Measurements from ENCODE around the gene MAP7.

The MAP7 gene

DNA sequence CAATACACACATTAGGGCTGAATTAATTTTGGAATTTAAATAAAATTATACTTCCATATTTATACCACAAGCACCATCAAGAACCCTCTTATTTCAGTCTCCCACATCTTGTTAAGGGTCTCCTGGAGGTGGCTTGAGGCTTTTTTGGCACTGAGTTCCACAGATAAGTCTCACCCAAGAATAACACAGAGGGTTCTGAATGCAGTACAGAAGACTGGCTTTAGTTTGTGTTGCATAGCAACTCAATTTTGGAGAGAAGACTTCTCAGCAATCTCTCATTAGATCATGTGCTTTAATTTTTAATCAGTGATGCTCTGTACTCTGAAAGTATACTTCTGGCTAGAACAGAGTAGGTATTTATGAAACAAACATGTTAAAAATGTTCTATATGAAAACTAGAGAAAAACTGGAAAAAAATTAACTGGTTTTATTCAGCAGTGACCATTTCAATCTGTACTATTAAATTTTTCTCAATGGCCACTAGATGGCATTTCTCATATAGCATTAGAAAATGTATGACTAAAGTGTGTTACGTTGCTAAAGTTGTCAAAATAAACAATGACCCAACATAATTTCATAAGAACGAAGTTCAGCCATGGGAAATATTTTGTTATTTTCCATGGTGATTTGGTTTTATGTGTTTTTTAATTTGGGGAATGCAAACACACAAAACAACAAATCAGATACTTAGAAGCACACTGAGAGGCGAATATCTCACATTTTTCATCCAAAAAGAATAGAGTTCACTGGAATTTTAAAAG lies 32.7 kb upstream of the MAP7 start:
- TF ChIP-seq POLR2A (IDR thresholded peaks at IDR 0.05; ENCODE audit: low read depth, low read length) (no peak), TAF1 (IDR thresholded peaks at IDR 0.05; ENCODE audit: borderline replicate concordance, low read depth, low read length) (no peak), POLR2AphosphoS5 (IDR thresholded peaks at IDR 0.05; ENCODE audit: low read depth, low read length) (no peak)
- FAIRE-seq (no peak), DNase-seq (ENCODE audit: insufficient read length) (no peak)

DNA sequence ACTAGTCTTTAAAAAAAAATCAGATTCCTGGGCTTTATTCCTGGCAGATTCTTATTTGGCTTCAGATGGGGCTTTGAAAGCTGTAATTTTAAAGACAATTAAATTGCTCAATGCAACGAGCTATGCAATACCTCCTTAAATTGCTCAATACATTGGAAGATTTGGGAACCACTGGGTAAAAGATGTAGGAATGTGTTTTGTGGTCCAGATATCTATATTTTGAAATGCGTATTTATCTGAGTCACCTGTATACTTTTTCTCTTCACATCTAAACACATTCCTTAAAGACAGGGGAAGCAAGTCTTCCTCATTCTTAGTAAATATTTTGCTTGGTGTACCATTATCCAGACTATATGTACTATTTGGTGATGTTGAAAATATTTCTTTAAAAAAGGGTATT lies 29.6 kb upstream of the MAP7 start:
- FAIRE-seq (no peak), DNase-seq (ENCODE audit: insufficient read length) (no peak)
- TF ChIP-seq POLR2AphosphoS5 (IDR thresholded peaks at IDR 0.05; ENCODE audit: low read depth, low read length) (no peak), TAF1 (IDR thresholded peaks at IDR 0.05; ENCODE audit: borderline replicate concordance, low read depth, low read length) (no peak), POLR2A (IDR thresholded peaks at IDR 0.05; ENCODE audit: low read depth, low read length) (no peak)

DNA sequence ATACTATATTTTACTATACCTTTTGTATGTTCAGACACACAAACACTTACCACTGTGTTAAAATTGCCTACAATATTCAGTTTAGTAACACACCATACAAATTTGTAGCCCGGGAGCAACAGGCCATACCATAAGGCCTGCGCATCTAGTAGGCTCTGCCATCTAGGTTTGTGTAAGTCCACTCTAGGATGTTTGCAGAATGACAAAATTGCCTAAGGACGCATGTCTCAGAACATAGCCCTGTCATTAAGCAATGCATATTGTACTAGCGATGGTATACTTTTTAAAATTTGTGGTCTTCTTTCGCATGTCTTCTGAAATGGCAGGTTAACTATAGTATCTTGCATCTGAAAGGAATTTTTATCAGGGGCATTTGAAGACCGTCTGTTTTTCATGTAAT lies 26.6 kb upstream of the MAP7 start:
- FAIRE-seq (no peak), DNase-seq (ENCODE audit: insufficient read length) (no peak)
- TF ChIP-seq POLR2A (IDR thresholded peaks at IDR 0.05; ENCODE audit: low read depth, low read length): no peak
- no peak for TF ChIP-seq POLR2AphosphoS5 (IDR thresholded peaks at IDR 0.05; ENCODE audit: low read depth, low read length)
- no peak for TF ChIP-seq TAF1 (IDR thresholded peaks at IDR 0.05; ENCODE audit: borderline replicate concordance, low read depth, low read length)

DNA sequence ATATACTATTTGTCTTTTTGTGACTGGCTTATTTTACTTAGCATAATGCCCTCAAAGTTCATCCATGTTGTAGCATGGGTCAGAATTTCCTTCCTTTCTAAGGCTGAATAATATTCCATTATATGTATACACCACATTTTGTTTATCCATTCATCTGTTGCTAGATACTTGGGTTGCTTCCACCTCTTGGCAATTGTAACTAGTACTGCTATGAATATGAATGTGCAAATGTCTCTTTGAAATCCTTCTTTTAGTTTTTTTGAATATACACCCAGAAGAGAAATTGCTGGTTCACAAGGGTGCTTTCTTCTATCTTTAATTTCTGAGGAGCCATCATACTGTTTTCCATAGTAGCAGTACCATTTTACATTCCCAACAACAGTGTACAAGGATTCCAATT lies 21.3 kb upstream of the MAP7 start:
- no peak for DNase-seq (ENCODE audit: insufficient read length)
- no peak for FAIRE-seq
- TF ChIP-seq POLR2A (IDR thresholded peaks at IDR 0.05; ENCODE audit: low read depth, low read length): no peak
- no peak for TF ChIP-seq TAF1 (IDR thresholded peaks at IDR 0.05; ENCODE audit: borderline replicate concordance, low read depth, low read length)
- TF ChIP-seq POLR2AphosphoS5 (IDR thresholded peaks at IDR 0.05; ENCODE audit: low read depth, low read length): no peak

DNA sequence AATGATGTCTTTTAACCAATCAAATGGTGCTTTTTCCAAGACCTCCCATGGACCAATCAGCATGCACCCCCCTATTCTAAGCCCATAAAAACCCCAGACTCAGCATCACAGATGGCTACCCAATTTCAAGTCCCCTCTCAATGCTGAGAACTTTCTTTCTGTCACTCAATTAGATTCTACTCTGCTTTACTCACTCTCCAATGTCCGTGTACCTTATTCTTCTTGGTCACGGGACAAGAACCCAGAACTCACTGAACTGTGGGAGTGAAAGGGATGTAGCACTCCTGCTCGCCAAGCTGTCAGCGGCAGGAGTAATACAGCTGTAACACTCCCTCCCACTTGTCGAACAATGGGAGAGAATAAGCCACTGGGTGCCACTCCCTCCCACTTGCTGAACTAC lies 20.8 kb upstream of the MAP7 start:
- TF ChIP-seq POLR2A (IDR thresholded peaks at IDR 0.05; ENCODE audit: low read depth, low read length) (no peak), POLR2AphosphoS5 (IDR thresholded peaks at IDR 0.05; ENCODE audit: low read depth, low read length) (no peak), TAF1 (IDR thresholded peaks at IDR 0.05; ENCODE audit: borderline replicate concordance, low read depth, low read length) (no peak)
- no peak for FAIRE-seq
- DNase-seq (ENCODE audit: insufficient read length): no peak

DNA sequence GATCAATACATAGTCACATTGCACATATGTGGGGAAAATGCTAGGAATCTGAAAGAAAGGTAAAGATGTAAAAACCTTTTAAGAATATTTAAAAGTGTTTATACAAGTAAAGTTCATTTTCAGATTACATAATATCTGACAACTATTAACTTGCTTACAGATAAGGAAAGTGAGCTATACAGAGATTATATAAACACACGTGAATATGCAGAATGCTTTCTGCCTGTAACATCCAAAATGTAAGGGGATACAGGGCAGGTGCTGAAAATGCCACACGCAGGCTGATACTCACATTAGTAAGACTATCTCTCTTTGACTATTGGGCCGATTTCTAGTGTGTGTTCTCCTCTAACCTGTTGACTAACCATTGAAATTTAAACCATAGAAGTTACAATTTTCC lies 17.9 kb upstream of the MAP7 start:
- DNase-seq (ENCODE audit: insufficient read length) (no peak), FAIRE-seq (peak; percentile 17)
- TF ChIP-seq TAF1 (IDR thresholded peaks at IDR 0.05; ENCODE audit: borderline replicate concordance, low read depth, low read length): no peak
- no peak for TF ChIP-seq POLR2A (IDR thresholded peaks at IDR 0.05; ENCODE audit: low read depth, low read length)
- no peak for TF ChIP-seq POLR2AphosphoS5 (IDR thresholded peaks at IDR 0.05; ENCODE audit: low read depth, low read length)

DNA sequence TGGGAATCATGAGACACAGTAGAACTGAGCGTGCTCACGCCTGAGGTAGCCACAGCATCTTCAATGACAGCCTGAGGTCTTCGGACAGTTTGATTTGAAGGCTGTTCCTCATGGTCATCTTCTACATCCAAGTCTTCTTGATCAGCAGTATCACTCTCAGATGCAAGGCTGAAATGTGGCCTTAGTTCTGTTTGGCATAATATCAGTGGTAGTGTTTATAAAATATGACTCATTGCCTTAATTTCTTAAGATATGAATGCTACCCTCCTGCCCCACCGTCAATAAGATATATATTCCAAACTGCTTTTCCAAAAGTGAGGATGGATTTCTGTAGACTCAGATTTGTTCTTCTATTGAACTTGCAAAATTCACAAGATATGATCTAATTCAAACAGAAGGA lies 17.5 kb upstream of the MAP7 start:
- no peak for DNase-seq (ENCODE audit: insufficient read length)
- TF ChIP-seq POLR2A (IDR thresholded peaks at IDR 0.05; ENCODE audit: low read depth, low read length) (no peak), TAF1 (IDR thresholded peaks at IDR 0.05; ENCODE audit: borderline replicate concordance, low read depth, low read length) (no peak), POLR2AphosphoS5 (IDR thresholded peaks at IDR 0.05; ENCODE audit: low read depth, low read length) (no peak)
- FAIRE-seq: no peak

DNA sequence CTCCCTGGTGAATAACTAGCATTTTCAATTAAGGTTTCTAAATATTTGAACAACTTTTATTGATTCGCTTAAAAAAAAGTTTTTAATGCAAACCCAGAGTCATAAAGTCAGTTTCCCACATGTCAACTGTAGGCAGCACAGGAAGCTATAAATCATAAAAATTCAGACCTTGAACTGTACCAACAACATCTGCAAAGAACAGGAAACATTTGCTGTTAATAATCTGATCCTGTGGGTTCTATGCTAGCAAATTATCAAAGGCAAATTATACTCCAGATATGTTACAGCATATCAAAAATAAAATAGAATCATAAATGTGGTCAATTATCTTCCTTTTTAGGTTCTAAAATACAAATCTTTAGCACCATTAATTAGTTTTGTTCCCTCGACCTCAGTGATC lies 16.6 kb upstream of the MAP7 start:
- FAIRE-seq: no peak

DNA sequence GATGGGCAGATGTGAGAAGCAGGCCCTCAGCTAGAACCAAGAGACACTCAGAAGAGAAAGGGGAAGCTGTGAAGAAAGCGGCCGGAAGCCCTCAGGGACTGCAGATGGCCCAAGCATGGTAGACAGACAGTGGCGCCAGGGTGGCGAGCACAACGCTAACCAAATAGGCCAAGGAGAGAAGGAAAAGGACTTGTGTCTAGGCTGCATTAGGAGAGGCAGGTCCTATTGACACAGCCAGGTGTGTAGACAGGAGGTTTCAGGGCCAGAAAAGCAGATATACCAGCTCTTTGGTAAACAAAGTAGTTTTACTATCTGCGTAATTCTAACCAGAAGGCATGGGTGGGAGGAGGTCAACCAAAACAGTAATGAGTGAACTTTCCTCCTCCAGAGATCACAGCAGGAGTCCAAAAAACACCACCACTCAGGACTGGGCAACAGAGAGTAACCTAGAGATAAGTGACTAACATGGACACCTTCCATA lies 15.8 kb upstream of the MAP7 start:
- FAIRE-seq (no peak), DNase-seq (ENCODE audit: insufficient read length) (no peak)
- no peak for TF ChIP-seq TAF1 (IDR thresholded peaks at IDR 0.05; ENCODE audit: borderline replicate concordance, low read depth, low read length)

More for the DNA sequence above, 16.6 kb upstream of the MAP7 start:
- DNase-seq (ENCODE audit: insufficient read length): no peak
- TF ChIP-seq POLR2AphosphoS5 (IDR thresholded peaks at IDR 0.05; ENCODE audit: low read depth, low read length) (no peak), TAF1 (IDR thresholded peaks at IDR 0.05; ENCODE audit: borderline replicate concordance, low read depth, low read length) (no peak), POLR2A (IDR thresholded peaks at IDR 0.05; ENCODE audit: low read depth, low read length) (no peak)

DNA sequence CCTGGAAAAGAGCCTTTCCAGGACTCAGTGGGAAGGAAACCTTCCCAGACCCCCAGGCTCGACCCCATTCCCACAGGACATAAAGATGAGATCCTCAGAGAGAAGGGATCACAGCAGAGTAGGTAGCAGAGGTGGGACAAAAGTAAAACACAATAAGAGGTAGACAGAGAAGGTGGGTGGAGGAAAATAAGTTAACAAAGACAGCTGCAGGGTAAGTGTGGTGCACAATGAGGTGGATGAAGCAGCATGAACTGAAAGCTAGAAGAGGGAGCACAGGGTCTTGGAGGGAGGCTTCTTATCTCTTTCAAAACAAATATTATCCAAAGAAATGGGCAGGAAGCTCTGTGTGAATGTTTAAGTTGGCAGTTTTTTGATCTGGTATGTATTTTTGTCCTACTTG lies 14.0 kb upstream of the MAP7 start:
- FAIRE-seq (no peak), DNase-seq (ENCODE audit: insufficient read length) (no peak)
- TF ChIP-seq TAF1 (IDR thresholded peaks at IDR 0.05; ENCODE audit: borderline replicate concordance, low read depth, low read length) (no peak), POLR2A (IDR thresholded peaks at IDR 0.05; ENCODE audit: low read depth, low read length) (no peak), POLR2AphosphoS5 (IDR thresholded peaks at IDR 0.05; ENCODE audit: low read depth, low read length) (no peak)

DNA sequence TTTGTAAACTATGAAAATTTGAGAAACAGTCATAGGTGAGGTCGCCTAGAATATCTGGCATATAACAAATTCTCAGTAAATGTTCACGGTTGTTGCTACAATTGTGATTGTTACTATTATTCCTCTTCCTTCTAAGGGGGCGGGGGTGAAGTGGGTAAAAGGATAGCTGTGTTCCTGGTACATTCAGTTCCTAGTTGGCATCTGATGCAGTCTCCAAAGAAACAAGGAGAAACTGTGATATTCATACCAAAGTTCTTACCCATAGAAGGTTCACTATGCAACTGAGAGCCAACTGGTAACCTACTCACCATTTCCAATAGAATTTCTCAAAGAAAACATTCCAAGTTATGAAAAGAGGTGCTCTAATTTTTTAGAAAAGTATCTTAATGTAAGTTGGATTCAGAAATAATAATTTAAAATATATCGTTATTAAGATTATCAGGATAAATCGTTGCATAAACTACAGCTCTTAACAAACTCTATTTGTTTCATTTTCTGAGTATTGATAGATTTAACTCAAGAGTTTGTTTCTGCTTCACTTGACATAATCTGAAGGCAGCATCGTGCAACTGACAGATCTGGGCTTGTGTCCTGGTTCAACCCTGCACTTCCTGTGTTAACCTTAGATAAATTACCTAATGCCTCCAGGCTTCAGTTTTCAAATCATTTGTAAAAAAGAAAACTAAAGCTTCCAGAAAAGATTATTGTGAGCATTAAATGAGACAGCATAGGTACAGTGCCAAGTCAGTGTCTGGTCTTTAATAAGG lies 13.3 kb upstream of the MAP7 start:
- FAIRE-seq (no peak), DNase-seq (ENCODE audit: insufficient read length) (no peak)
- TF ChIP-seq TAF1 (IDR thresholded peaks at IDR 0.05; ENCODE audit: borderline replicate concordance, low read depth, low read length) (no peak), POLR2AphosphoS5 (IDR thresholded peaks at IDR 0.05; ENCODE audit: low read depth, low read length) (no peak), POLR2A (IDR thresholded peaks at IDR 0.05; ENCODE audit: low read depth, low read length) (no peak)

DNA sequence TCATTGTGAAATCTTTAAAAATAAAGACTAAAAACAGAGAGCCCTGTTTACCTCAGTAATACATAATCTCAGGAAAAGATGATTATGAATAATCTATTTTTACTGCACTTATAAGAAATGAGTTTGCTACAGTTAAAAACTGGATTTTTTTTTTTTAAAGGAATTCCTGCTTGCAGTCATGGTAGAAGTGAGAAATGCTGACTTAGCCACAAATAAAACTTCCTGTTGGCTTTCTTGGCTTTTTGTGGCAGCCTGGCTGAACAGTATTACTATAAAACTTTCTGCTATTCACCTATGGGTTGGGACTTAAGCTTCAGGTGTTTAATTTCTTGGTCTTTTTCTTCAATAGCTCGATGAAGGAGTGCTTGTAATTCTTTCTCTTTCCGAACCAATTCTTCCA lies 12.0 kb upstream of the MAP7 start:
- TF ChIP-seq POLR2AphosphoS5 (IDR thresholded peaks at IDR 0.05; ENCODE audit: low read depth, low read length) (no peak), POLR2A (IDR thresholded peaks at IDR 0.05; ENCODE audit: low read depth, low read length) (no peak), TAF1 (IDR thresholded peaks at IDR 0.05; ENCODE audit: borderline replicate concordance, low read depth, low read length) (no peak)
- DNase-seq (ENCODE audit: insufficient read length): no peak
- FAIRE-seq: no peak

Data from GM12892 (cell line).